Tibial artery (tissue), 4 donors: ENCODE measurements around the gene RSL1D1.
A peak's percentile ranks its signal among the peaks of the same experiment; 100 is the strongest.

Source experiments
- DNase-seq, 2 donors: peaks; one replicate each; pipeline ENCODE4 v3.0.0-alpha.2; 2019
- H3K27ac ChIP-seq, 2 donors: fragments of 200-600 bp; sonication (generic) in 1 of 2; 1 replicate in 1 of 2; 2 replicates in 1 of 2; pipeline ENCODE4 v1.5.1; 2018 to 2019; ENCODE audit warnings: mild to moderate bottlenecking in 1 of 2
- H3K27me3 ChIP-seq, 2 donors: fragments of 200-600 bp; sonication (generic) in 1 of 2; one replicate each; pipeline versions ENCODE4 v1.5.1 to v1.6.0; 2016 to 2019
- H3K36me3 ChIP-seq, 3 donors: fragments of 200-600 bp; sonication (generic) in 2 of 3; one replicate each; pipeline ENCODE4 v1.5.1; 2016 to 2019; ENCODE audit warnings: mild to moderate bottlenecking in 2 of 3
- H3K4me1 ChIP-seq, 4 donors: fragments of 200-600 bp; sonication (generic) in 2 of 4; 1 replicate in 3 of 4; 2 replicates in 1 of 4; pipeline ENCODE4 v1.5.1; 2016 to 2019
- H3K4me3 ChIP-seq, 2 donors: fragments of 200-600 bp; sonication (generic) in 1 of 2; 1 replicate in 1 of 2; 2 replicates in 1 of 2; pipeline ENCODE4 v1.5.1; 2018 to 2019; ENCODE audit warnings: mild to moderate bottlenecking in 2 of 2
- H3K9me3 ChIP-seq, 3 donors: fragments of 200-600 bp; sonication (generic) in 1 of 3; one replicate each; pipeline ENCODE4 v1.5.1; 2016 to 2019
- CTCF ChIP-seq, 2 experiments: fragments of 200-600 bp in 1 of 2; fragments of 450-650 bp in 1 of 2; IDR thresholded peaks; one replicate each; pipeline ENCODE4 v1.5.1; 2017 to 2019; ENCODE audit warnings: antibody characterized with exemption in 2 of 2, mild to moderate bottlenecking in 1 of 2, moderate library complexity in 1 of 2
- intact Hi-C: fragments of 100-400 bp; cut with DNase I; formaldehyde crosslinking; loops from one replicate; pipeline ENCODE4 v1.15.0; 2023; ENCODE audit warnings: low total_unique reads

RSL1D1 gene

GRCh38 chr16:11876306-11876705 is 25.0 kb upstream of the RSL1D1 start:
- TF ChIP-seq CTCF (IDR thresholded peaks at IDR 0.05) = no peak
- H3K36me3 ChIP-seq = peaks cover 42 to 87% (median 86%) of the 10 kb centered on the region in 3 donors
- intact Hi-C loops = no loop called here
- H3K9me3 ChIP-seq = no peaks in the 10 kb centered on the region
- no peak for DNase-seq
- no peaks in the 10 kb centered on the region for H3K27me3 ChIP-seq
- H3K4me3 ChIP-seq = no peak overlapping the region
- no peak overlapping the region for H3K27ac ChIP-seq
- H3K4me1 ChIP-seq = peaks cover 0 to 8% (median 6%) of the 10 kb centered on the region in 4 donors

DNA sequence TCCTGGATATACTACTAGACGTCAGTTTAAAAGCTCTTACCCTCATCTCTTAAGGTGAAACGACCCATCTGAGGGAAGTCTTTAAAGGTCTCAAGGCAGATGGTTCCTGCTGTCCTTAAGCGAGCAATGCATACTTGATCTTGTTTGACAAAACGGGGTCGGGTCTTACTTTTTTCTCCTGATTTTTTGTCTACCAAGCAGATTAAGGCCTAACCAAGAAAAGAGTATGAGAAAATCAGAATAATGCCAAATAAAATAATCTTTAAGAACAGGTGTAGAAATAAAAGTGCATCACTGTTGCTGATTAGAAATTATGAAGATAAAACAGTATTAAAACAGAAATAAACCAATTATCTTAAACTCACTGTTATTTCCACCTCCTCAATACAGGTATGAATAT is 24.4 kb upstream of the RSL1D1 start:
- Histone ChIP-seq H3K9me3 (no peaks in the 10 kb centered on the region), H3K27ac (no peak overlapping the region), H3K27me3 (no peaks in the 10 kb centered on the region), H3K4me1 (peaks cover 0 to 13% (median 9%) of the 10 kb centered on the region in 4 donors), H3K36me3 (peaks cover 36 to 81% (median 81%) of the 10 kb centered on the region in 3 donors), H3K4me3 (no peak overlapping the region)
- no peak for TF ChIP-seq CTCF (IDR thresholded peaks at IDR 0.05)
- intact Hi-C loops = no loop called here
- no peak for DNase-seq

DNA sequence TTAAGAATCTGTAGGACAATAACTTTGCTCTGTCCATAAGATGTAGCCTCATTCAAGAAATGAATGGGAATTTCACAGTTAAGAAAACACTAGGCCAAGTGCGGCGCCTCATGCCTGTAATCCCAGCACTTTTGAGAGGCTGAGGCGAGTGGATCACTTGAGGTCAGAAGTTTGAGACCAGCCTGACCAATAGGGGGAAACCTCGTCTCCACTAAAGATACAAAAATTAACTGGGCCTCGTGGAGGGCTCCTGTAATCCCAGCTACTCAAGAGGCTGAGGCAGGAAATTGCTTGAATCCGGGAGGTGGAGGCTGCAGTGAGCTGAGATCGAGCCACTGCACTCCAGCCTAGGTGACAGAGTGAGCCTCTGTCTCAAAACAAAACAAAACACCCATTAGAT is 19.9 kb upstream of the RSL1D1 start:
- Histone ChIP-seq H3K4me3 (no peak overlapping the region), H3K27me3 (no peaks in the 10 kb centered on the region), H3K9me3 (no peaks in the 10 kb centered on the region), H3K36me3 (peaks cover 13 to 52% (median 46%) of the 10 kb centered on the region in 3 donors), H3K27ac (peak overlapping the region in 1 of 2 donors; percentile 45), H3K4me1 (peaks cover 0 to 42% (median 15%) of the 10 kb centered on the region in 4 donors)
- intact Hi-C loops = no loop called here
- no peak for TF ChIP-seq CTCF (IDR thresholded peaks at IDR 0.05)
- DNase-seq = no peak

DNA sequence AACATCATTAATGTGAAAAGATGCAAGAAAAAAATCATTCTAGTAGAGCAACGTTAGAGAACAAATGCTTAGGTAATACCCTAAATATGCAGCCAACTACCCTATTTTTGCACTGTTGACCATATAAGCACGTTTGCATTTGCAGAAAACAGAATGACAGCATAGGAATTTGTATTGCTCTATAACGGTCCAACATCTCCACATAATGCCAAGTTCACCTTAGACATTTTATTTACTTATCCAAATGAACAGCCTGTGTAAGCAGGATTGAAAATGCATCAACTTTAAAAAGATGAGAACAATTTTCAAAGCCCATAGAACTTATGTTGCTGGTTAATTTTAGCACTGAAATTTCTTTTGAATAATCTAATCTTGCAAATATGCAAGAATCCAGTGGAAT is 19.1 kb upstream of the RSL1D1 start:
- DNase-seq = no peak
- Histone ChIP-seq H3K4me1 (peaks cover 0 to 50% (median 15%) of the 10 kb centered on the region in 4 donors), H3K4me3 (no peak overlapping the region), H3K9me3 (no peaks in the 10 kb centered on the region), H3K27me3 (no peaks in the 10 kb centered on the region), H3K27ac (no peak overlapping the region), H3K36me3 (peaks cover 5 to 44% (median 38%) of the 10 kb centered on the region in 3 donors)
- intact Hi-C loops = no loop called here
- TF ChIP-seq CTCF (IDR thresholded peaks at IDR 0.05) = no peak

DNA sequence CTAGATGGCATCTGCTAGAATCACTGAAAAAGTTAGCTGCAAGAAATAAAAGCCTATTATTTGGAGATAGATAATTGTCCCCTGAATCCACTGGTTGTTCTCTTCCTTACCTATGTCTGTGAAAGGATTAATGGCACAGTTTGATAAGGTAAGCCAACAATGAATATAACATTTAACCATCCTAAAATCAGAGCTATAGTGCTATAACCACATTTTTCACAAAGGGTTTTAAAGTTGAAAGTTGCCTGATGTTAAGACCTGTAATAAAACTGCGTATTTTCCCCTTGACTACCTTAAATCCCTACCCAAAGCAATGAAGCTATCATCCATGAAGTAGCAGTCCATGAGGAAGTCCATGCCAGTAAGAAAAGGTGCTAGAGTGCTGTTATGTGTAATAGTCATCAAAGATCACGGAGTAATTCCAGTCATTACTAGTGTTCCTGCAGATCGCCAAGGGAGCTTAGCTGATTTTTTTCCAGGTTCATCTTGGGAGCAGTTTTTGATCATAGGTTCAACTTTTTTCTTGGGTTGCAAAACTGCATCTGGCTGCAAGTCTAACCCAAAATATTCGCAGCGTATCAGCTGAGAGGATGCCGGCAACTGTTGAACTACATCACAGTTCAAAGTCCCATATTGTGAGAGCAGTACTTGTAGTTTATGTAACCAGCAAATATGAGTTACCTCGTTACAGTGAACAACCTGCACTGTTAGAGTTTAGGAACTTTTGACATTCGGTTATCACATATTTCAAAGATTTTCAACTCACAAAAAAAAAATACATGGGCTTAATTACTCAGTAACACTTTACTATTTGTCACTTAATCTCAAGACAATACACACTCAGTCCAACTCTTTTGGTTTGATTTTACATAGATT is 18.2 kb upstream of the RSL1D1 start:
- no peak for TF ChIP-seq CTCF (IDR thresholded peaks at IDR 0.05)
- H3K4me3 ChIP-seq = no peak overlapping the region
- no peak overlapping the region for H3K27ac ChIP-seq
- no peak for DNase-seq
- H3K4me1 ChIP-seq = peaks cover 0 to 58% (median 15%) of the 10 kb centered on the region in 4 donors
- no peaks in the 10 kb centered on the region for H3K27me3 ChIP-seq
- H3K36me3 ChIP-seq = peaks cover 0 to 36% (median 30%) of the 10 kb centered on the region in 3 donors
- intact Hi-C loops = no loop called here
- no peaks in the 10 kb centered on the region for H3K9me3 ChIP-seq
